Adipocyte (in vitro differentiated cells): ENCODE results near the gene FMOD.

Experiments used
- DNase-seq: peaks from one replicate; pipeline ENCODE4 v3.0.0-alpha.2; 2015; ENCODE audit warnings: low read depth
- H3K27me3 ChIP-seq: replicated peaks from 2 replicates; pipeline ENCODE4 v1.7.0; 2013; ENCODE audit warnings: mild to moderate bottlenecking, low read length, moderate library complexity; ENCODE audit not compliant: control insufficient read depth, insufficient read depth
- H3K36me3 ChIP-seq: 2 replicates; pipeline ENCODE4 v1.7.0; 2013; ENCODE audit warnings: low read length, mild to moderate bottlenecking, moderate library complexity; ENCODE audit not compliant: control insufficient read depth, insufficient read depth, severe bottlenecking
- H3K4me1 ChIP-seq: 2 replicates; pipeline ENCODE4 v1.7.0; 2013; ENCODE audit warnings: mild to moderate bottlenecking, low read length, moderate library complexity; ENCODE audit not compliant: control insufficient read depth, insufficient read depth
- H3K4me3 ChIP-seq: 2 replicates; pipeline ENCODE4 v1.7.0; 2013; ENCODE audit warnings: mild to moderate bottlenecking, low read length, moderate library complexity
- H3K9ac ChIP-seq: 2 replicates; pipeline ENCODE4 v1.7.0; 2013; ENCODE audit warnings: mild to moderate bottlenecking, low read length, moderate library complexity
- H3K9me3 ChIP-seq: 2 replicates; pipeline ENCODE4 v1.7.0; 2013; ENCODE audit warnings: mild to moderate bottlenecking, low read length, moderate library complexity; ENCODE audit not compliant: control insufficient read depth

The FMOD gene

GRCh38 chr1:203359010-203359571 lies 8.2 kb upstream of the FMOD start:
- peak; percentile 88 for DNase-seq
- Histone ChIP-seq H3K36me3 (no peaks in the 10 kb centered on the region), H3K9me3 (no peaks in the 10 kb centered on the region), H3K4me3 (peak overlapping the region; percentile 24), H3K27me3 (no peaks in the 10 kb centered on the region), H3K4me1 (peaks cover 44% of the 10 kb centered on the region), H3K9ac (no peak overlapping the region)

GRCh38 chr1:203354246-203354645 lies 3.3 kb upstream of the FMOD start:
- Histone ChIP-seq H3K36me3 (no peaks in the 10 kb centered on the region), H3K9me3 (no peaks in the 10 kb centered on the region), H3K4me3 (no peak overlapping the region), H3K27me3 (no peaks in the 10 kb centered on the region), H3K9ac (no peak overlapping the region), H3K4me1 (peaks cover 43% of the 10 kb centered on the region)
- DNase-seq: peak; percentile 86

- peaks cover 35% of the 10 kb centered on the region for H3K4me1 ChIP-seq
- H3K9me3 ChIP-seq: no peaks in the 10 kb centered on the region
- H3K4me3 ChIP-seq: no peak overlapping the region
- H3K9ac ChIP-seq: no peak overlapping the region
- no peaks in the 10 kb centered on the region for H3K36me3 ChIP-seq
- DNase-seq: no peak
- H3K27me3 ChIP-seq: no peaks in the 10 kb centered on the region
Observed at GRCh38 chr1:203353486-203353885, 2.6 kb upstream of the FMOD start.

GRCh38 chr1:203349773-203350524 lies 973 bp downstream of the FMOD start:
- Histone ChIP-seq H3K4me3 (peak overlapping the region; percentile 79), H3K4me1 (peaks cover 36% of the 10 kb centered on the region), H3K9me3 (no peaks in the 10 kb centered on the region), H3K27me3 (no peaks in the 10 kb centered on the region), H3K36me3 (peaks cover 8% of the 10 kb centered on the region), H3K9ac (peak overlapping the region; percentile 79)
- DNase-seq: no peak

GRCh38 chr1:203349166-203349565 lies 1.8 kb downstream of the FMOD start:
- H3K9me3 ChIP-seq: no peaks in the 10 kb centered on the region
- peaks cover 8% of the 10 kb centered on the region for H3K36me3 ChIP-seq
- no peak overlapping the region for H3K9ac ChIP-seq
- DNase-seq: no peak
- no peak overlapping the region for H3K4me3 ChIP-seq
- peaks cover 31% of the 10 kb centered on the region for H3K4me1 ChIP-seq
- H3K27me3 ChIP-seq: no peaks in the 10 kb centered on the region

GRCh38 chr1:203346769-203347102 lies 4.2 kb downstream of the FMOD start:
- Histone ChIP-seq H3K9me3 (no peaks in the 10 kb centered on the region), H3K9ac (no peak overlapping the region), H3K27me3 (no peaks in the 10 kb centered on the region), H3K4me1 (peaks cover 26% of the 10 kb centered on the region), H3K36me3 (peaks cover 9% of the 10 kb centered on the region), H3K4me3 (no peak overlapping the region)
- DNase-seq: no peak

GRCh38 chr1:203346060-203346768 lies 4.7 kb downstream of the FMOD start:
- Histone ChIP-seq H3K9ac (peak overlapping the region; percentile 16), H3K36me3 (peaks cover 14% of the 10 kb centered on the region), H3K9me3 (no peaks in the 10 kb centered on the region), H3K4me1 (peaks cover 21% of the 10 kb centered on the region), H3K4me3 (no peak overlapping the region), H3K27me3 (no peaks in the 10 kb centered on the region)
- peak; percentile 38 for DNase-seq

- H3K27me3 ChIP-seq: no peaks in the 10 kb centered on the region
- H3K4me3 ChIP-seq: no peak overlapping the region
- H3K9me3 ChIP-seq: no peaks in the 10 kb centered on the region
- DNase-seq: no peak
- peaks cover 14% of the 10 kb centered on the region for H3K4me1 ChIP-seq
- H3K36me3 ChIP-seq: peaks cover 18% of the 10 kb centered on the region
- H3K9ac ChIP-seq: no peak overlapping the region
Observed at GRCh38 chr1:203343956-203344754, 6.8 kb downstream of the FMOD start.

- H3K36me3 ChIP-seq: peaks cover 12% of the 10 kb centered on the region
- DNase-seq: peak; percentile 72
- no peak overlapping the region for H3K9ac ChIP-seq
- H3K27me3 ChIP-seq: no peaks in the 10 kb centered on the region
- H3K4me3 ChIP-seq: no peak overlapping the region
- H3K9me3 ChIP-seq: no peaks in the 10 kb centered on the region
- H3K4me1 ChIP-seq: peaks cover 14% of the 10 kb centered on the region
Observed at GRCh38 chr1:203342192-203342940, 8.6 kb downstream of the FMOD start.

GRCh38 chr1:203340112-203340790 lies 10.7 kb downstream of the FMOD start:
- H3K27me3 ChIP-seq: no peaks in the 10 kb centered on the region
- peaks cover 10% of the 10 kb centered on the region for H3K36me3 ChIP-seq
- no peaks in the 10 kb centered on the region for H3K9me3 ChIP-seq
- no peak overlapping the region for H3K4me3 ChIP-seq
- peak overlapping the region; percentile 44 for H3K9ac ChIP-seq
- peak; percentile 96 for DNase-seq
- peaks cover 20% of the 10 kb centered on the region for H3K4me1 ChIP-seq
